HTR-8/SVneo (cell line): ENCODE measurements around the gene RMC1.
"Not testable (repeated sequence)": the region's sequence is repeated elsewhere in the genome, so short reads cannot be mapped to it uniquely, and the experiment has no call there.

Experiments used
- DNase-seq: peaks from one replicate; pipeline ENCODE4 v3.0.0; 2011; ENCODE audit warnings: low spot score, mixed read lengths; ENCODE audit not compliant: insufficient read length
- FAIRE-seq: peaks from 2 replicates; lab custom pipeline; 2011; peaks lifted over from hg19 to GRCh38; lab: Jason Lieb, UNC

The RMC1 gene

DNA sequence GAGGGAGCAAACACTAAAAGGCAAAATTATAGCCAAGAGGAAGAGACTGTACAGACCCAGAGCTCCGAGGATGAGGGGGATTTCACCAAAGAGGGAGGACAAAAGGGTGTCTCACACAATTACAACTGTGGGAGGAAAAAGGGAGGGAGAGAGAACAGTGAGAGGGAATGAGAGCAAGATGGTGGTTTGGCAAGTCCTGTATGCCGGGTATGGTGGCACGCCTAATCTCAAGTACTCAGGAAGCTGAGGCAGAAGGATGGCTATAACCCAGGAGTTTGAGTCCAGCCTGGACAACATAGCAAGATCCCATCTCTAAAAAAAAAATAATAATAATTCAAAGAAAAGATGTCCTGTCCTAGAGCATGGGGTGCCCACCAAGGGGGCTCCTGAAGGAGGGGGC is 48.7 kb downstream of the RMC1 start:
- FAIRE-seq (no peak), DNase-seq (no peak)

DNA sequence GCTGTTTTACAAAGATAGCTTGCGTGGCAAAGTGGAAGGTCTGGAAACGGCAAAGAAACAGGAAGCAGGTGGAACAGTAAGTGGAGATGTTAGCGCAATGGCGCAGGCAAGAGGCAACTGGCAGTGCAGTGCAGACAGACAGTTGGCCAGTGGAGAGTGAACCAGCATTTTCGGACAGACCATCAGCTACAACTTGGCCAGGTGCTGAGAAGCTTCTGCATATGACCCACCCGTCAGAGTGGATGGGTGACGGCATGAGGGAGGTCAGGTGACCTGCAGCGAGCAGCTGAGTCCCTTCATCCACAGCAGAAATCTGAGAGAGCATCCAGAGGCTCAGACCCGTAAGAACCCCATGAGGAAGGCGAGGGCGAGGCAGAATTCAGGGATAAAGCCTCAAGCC is 49.2 kb downstream of the RMC1 start:
- FAIRE-seq (no peak), DNase-seq (no peak)

GRCh38 chr18:23553887-23554286 is 50.6 kb downstream of the RMC1 start:
- FAIRE-seq, result no peak
- no peak for DNase-seq

DNA sequence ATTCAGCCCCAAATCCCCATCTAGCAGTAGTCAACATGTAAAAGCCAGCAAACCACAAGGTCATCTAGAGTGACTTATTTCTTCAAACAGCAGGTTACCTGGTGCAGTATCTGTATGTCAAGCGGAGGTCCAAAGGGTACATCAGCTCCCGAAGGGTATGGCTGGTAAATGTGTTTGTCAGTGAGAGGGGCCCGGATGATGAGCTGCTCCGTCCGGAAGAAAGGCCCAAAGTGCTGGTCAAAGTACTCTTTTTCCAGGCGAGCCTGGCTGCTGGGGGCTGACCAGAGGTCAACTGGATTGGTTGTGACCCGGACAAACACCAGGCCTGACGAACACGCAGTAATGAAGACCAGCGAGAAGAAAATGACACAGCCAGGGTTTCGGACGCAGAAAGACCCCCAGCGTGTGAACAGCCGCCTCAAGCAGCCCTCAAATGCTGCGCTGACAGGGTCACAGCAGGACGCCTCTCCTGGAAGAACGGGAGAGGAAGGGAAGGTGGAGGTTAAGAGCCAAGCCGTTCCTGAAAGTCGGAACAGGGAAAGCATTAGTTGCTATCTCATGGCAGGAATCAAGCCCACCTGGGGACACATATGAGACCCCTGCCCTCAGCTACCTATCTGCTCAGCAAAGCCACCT is 53.0 kb downstream of the RMC1 start:
- DNase-seq (no peak), FAIRE-seq (no peak)

DNA sequence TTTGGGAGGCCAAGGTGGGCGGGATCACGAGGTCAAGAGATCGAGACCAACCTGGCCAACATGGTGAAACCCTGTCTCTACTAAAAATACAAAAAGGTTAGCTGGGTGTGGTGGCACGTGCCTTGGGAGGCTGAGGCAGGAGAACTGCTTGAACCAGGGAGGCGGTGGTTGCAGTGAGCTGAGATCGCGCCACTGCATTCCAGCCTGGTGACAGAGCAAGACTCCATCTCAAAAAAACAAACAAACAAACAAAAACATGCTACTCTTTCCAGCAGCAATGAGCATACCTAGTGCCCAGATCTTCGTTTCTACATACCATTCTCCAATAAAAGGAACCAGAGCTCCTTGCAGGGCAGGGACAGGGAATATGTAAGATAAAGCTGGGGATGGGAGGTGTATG is 54.2 kb downstream of the RMC1 start:
- DNase-seq, FAIRE-seq: not testable (repeated sequence)

DNA sequence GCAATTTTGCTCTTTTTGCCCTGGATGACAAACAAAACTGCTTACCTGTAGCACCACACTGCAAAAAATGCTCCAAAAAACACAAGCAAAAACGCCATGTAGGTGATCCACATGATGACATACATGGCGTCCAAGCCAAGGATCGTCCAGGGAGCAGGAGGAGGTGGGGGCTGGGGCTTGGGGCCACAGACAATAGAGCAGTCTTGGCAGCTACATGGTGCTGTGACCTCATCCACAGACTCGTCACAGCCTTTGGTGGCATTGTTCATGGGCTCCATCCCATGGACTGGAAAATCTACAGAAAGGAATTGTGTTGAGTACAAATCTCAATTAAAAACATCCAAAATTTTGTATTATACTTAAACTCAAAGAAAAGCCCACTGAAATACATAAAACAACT is 56.9 kb downstream of the RMC1 start:
- FAIRE-seq, result no peak
- no peak for DNase-seq

- FAIRE-seq (no peak), DNase-seq (no peak)
Observed at GRCh38 chr18:23563377-23564043, 60.2 kb downstream of the RMC1 start.

GRCh38 chr18:23565916-23566547 is 62.7 kb downstream of the RMC1 start:
- DNase-seq, result no peak

GRCh38 chr18:23567671-23568070 is 64.4 kb downstream of the RMC1 start:
- FAIRE-seq (no peak), DNase-seq (no peak)

More at GRCh38 chr18:23565916-23566547, 62.7 kb downstream of the RMC1 start:
- FAIRE-seq, result no peak

- FAIRE-seq (no peak), DNase-seq (no peak)
Observed at GRCh38 chr18:23568281-23569138, 65.2 kb downstream of the RMC1 start.

- DNase-seq, result no peak
- FAIRE-seq, result no peak
Observed at GRCh38 chr18:23569299-23570063, 66.2 kb downstream of the RMC1 start.

DNA sequence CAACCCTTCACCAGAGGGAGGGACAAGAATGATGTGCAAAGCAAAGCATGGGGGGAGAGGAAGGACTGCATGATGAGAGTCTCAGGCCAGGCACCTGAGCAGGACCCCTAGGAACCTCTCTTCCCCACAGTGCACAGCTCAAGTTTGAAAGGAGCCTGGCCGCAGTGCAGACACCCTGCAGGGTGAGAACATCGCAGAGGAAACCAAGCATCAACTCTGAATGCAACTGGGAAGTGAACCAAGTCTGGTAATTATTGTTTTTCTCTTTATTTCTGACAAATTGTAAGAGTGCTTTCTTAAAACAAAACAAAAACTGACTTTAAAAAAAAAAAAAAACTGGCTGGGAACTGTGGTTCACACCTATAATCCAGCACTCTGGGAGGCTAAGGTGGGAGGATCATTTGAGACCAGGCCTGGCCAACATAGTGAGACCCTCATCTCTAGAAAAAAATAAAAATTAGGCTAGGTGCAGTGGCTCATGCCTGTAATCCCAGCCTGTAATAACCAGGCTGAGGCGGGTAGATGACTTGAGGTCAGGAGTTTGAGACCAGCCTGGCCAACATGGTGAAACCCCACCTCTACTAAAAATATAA is 67.7 kb downstream of the RMC1 start:
- DNase-seq (no peak), FAIRE-seq (no peak)

DNA sequence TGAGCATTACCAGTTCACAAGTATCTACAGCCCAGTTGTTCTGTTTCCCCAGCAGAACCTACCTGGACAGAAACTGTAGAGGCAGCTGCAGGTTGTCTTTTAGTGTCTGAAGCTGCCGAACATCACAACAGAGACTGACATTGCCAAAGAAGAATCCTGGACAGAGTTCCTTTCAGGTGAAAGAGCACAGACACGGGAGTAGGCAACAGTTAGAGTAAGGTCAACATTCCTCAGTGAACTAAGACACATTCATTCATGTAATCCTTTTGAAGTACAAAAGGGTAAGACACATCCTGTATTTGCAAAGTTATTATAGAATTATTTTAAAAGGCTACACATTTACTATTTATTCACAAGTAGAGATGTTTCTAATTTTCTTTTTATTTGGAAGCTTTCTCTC is 68.7 kb downstream of the RMC1 start:
- DNase-seq (no peak), FAIRE-seq (no peak)

- no peak for DNase-seq
- FAIRE-seq, result no peak
Observed at GRCh38 chr18:23572570-23572969, 69.3 kb downstream of the RMC1 start.

- DNase-seq (no peak), FAIRE-seq (no peak)
Observed at GRCh38 chr18:23573020-23573419, 69.7 kb downstream of the RMC1 start.

- no peak for DNase-seq
- no peak for FAIRE-seq
Observed at GRCh38 chr18:23573626-23574431, 70.5 kb downstream of the RMC1 start.

GRCh38 chr18:23574611-23575308 is 71.4 kb downstream of the RMC1 start:
- DNase-seq (no peak), FAIRE-seq (no peak)

DNA sequence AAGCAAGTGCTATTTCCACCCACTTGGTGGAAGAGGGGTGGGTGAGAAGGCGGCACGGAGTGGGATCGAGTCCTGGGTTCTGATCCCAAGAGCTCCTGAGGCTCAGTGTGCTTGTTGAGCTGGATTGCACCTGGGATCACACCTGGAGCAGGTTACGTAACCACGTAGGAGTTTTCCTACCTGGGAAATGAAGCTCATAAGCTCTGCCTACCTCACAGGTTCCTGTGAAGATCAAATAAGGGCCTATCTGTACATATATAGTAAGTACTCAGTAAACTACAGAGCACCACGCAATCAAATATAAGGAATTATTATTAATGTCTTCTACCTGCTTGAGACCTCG is 72.0 kb downstream of the RMC1 start:
- DNase-seq, result no peak

More for the DNA sequence above, 72.0 kb downstream of the RMC1 start:
- no peak for FAIRE-seq
